SK-N-SH (cell line): ENCODE results near the gene RER1.

ENCODE experiments used
- CHD2 ChIP-seq: fragments of 150-350 bp; IDR thresholded peaks from 2 replicates; pipeline ENCODE4 v1.6.1; 2018; ENCODE audit warnings: low read length; ENCODE audit not compliant: partially characterized antibody
- ELF1 ChIP-seq: IDR thresholded peaks from 2 replicates; pipeline ENCODE4 v1.4.0; 2012
- EZH2phosphoT487 ChIP-seq: fragments of 200-600 bp; sonication (generic); IDR thresholded peaks from 2 replicates; pipeline ENCODE4 v1.6.1; 2017; ENCODE audit warnings: low read depth, mixed run types, mild to moderate bottlenecking, antibody characterized with exemption, moderate library complexity, borderline replicate concordance
- JUND ChIP-seq: IDR thresholded peaks from 2 replicates; pipeline ENCODE4 v1.4.0; 2012
- POLR2AphosphoS5 ChIP-seq: IDR thresholded peaks from 2 replicates; pipeline ENCODE4 v1.6.1; 2012; ENCODE audit warnings: low read depth, low read length
- RCOR1 ChIP-seq: fragments of 150-350 bp; IDR thresholded peaks from 2 replicates; pipeline ENCODE4 v1.6.1; 2017; ENCODE audit warnings: antibody characterized with exemption, low read length
- TF ChIP-seq, protein P1 (sequence below): fragments of 200-600 bp; sonication (generic); IDR thresholded peaks from 2 replicates; pipeline ENCODE4 v1.6.1; 2017; ENCODE audit warnings: antibody characterized with exemption, mild to moderate bottlenecking, moderate library complexity
- TF ChIP-seq, protein P2 (sequence below): IDR thresholded peaks from 2 replicates; pipeline ENCODE4; 2012

- no peak for TF ChIP-seq EZH2phosphoT487
- TF ChIP-seq, protein P1, sequence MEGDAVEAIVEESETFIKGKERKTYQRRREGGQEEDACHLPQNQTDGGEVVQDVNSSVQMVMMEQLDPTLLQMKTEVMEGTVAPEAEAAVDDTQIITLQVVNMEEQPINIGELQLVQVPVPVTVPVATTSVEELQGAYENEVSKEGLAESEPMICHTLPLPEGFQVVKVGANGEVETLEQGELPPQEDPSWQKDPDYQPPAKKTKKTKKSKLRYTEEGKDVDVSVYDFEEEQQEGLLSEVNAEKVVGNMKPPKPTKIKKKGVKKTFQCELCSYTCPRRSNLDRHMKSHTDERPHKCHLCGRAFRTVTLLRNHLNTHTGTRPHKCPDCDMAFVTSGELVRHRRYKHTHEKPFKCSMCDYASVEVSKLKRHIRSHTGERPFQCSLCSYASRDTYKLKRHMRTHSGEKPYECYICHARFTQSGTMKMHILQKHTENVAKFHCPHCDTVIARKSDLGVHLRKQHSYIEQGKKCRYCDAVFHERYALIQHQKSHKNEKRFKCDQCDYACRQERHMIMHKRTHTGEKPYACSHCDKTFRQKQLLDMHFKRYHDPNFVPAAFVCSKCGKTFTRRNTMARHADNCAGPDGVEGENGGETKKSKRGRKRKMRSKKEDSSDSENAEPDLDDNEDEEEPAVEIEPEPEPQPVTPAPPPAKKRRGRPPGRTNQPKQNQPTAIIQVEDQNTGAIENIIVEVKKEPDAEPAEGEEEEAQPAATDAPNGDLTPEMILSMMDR = no peak
- no peak for TF ChIP-seq JUND
- TF ChIP-seq ELF1 = no peak
- TF ChIP-seq, protein P2, sequence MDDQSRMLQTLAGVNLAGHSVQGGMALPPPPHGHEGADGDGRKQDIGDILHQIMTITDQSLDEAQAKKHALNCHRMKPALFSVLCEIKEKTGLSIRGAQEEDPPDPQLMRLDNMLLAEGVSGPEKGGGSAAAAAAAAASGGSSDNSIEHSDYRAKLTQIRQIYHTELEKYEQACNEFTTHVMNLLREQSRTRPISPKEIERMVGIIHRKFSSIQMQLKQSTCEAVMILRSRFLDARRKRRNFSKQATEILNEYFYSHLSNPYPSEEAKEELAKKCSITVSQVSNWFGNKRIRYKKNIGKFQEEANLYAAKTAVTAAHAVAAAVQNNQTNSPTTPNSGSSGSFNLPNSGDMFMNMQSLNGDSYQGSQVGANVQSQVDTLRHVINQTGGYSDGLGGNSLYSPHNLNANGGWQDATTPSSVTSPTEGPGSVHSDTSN = no peak
- TF ChIP-seq CHD2 = no peak
- no peak for TF ChIP-seq RCOR1
- TF ChIP-seq POLR2AphosphoS5 = no peak
Measured at GRCh38 chr1:2383576-2383975, 8.1 kb upstream of the RER1 start.
